Progenitor cell of endocrine pancreas (in vitro differentiated cells): Measurements from ENCODE around the gene DACT2. TPM values are rescaled to one million over a fixed set of nuclear protein-coding genes. Genes with fewer than 3 reads are reported as not detected.

Experiments
- DNase-seq: peaks from one replicate; pipeline ENCODE4 v3.0.0; 2021; ENCODE audit warnings: low spot score; ENCODE audit not compliant: unreplicated experiment
- H3K27ac Mint-ChIP-seq: 2 replicates; pipeline ENCODE4 v1.8.0; 2021; ENCODE audit warnings: mild to moderate bottlenecking, moderate library complexity, mixed read lengths
- H3K27me3 Mint-ChIP-seq: 2 replicates; pipeline ENCODE4 v1.8.0; 2021; ENCODE audit warnings: mixed read lengths
- H3K36me3 Mint-ChIP-seq: 2 replicates; pipeline ENCODE4 v1.8.0; 2022; ENCODE audit warnings: mixed read lengths; ENCODE audit not compliant: insufficient read depth
- H3K4me1 Mint-ChIP-seq: 2 replicates; pipeline ENCODE4 v1.8.0; 2021; ENCODE audit warnings: low read depth, mixed read lengths
- H3K4me3 Mint-ChIP-seq: 2 replicates; pipeline ENCODE4 v1.8.0; 2021; ENCODE audit warnings: low read depth, mild to moderate bottlenecking, moderate library complexity, mixed read lengths
- H3K9me3 Mint-ChIP-seq: 2 replicates; pipeline ENCODE4 v1.8.0; 2021; ENCODE audit warnings: low read depth, mixed read lengths
- total RNA-seq: library from RNA; stranded (reverse); gene quantifications from 2 replicates; pipeline ENCODE4 v1.2.1, GENCODE V29; 2021
- TF ChIP-seq, protein P1 (sequence below): fragments of 200-600 bp; sonication (generic); IDR thresholded peaks from one replicate; pipeline ENCODE4 v1.5.0; 2021; ENCODE audit warnings: antibody characterized with exemption, mild to moderate bottlenecking; ENCODE audit not compliant: unreplicated experiment

Gene DACT2
- total RNA-seq, 1 donor from 2014 or later: 33.2 TPM

DNA sequence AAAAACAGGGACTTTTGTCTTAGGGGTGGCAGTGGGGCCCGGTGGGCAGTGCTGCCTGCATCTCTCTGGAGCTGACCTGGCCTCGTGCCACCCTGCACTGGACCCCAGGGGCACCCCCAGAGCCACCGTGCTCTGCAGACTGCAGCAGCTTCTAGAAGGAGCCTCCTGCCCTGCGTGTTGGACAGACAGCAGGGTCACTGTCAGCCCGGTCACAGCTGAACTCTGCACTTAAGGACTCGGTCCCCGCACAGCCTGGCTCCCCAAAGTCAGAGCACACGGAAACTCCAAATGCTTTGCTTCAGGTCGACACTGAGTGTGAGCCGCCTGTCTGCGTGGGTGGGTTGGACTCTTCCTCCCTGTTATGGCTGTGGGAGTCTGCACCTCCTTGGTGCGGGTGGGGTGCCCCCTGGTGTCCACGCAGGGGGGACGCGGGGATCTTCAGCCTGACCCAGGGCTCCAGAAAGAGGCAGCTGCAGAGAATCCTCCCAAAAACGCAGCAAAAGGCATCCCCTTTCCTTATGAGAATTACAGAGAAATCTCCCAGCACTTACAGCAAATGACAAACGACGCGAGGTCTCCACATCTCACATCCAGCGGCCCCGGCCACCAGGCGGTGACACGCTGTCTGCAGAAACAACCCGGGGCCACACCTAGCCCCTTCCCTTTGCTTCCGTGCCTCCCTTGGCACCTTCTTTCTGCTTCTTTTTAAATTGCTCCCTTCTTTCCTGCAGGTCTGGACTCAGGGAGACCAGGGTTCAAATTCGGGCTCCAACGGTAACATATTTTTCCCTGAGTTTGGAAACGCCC, 36.3 kb upstream of the DACT2 start:
- Mint-ChIP-seq H3K4me3 (no peak overlapping the region), H3K36me3 (peaks cover 2% of the 10 kb centered on the region), H3K4me1 (peaks cover 2% of the 10 kb centered on the region), H3K27me3 (peaks cover 9% of the 10 kb centered on the region), H3K27ac (no peak overlapping the region), H3K9me3 (peaks cover 16% of the 10 kb centered on the region)
- DNase-seq: peak; percentile 53
- TF ChIP-seq, protein P1, sequence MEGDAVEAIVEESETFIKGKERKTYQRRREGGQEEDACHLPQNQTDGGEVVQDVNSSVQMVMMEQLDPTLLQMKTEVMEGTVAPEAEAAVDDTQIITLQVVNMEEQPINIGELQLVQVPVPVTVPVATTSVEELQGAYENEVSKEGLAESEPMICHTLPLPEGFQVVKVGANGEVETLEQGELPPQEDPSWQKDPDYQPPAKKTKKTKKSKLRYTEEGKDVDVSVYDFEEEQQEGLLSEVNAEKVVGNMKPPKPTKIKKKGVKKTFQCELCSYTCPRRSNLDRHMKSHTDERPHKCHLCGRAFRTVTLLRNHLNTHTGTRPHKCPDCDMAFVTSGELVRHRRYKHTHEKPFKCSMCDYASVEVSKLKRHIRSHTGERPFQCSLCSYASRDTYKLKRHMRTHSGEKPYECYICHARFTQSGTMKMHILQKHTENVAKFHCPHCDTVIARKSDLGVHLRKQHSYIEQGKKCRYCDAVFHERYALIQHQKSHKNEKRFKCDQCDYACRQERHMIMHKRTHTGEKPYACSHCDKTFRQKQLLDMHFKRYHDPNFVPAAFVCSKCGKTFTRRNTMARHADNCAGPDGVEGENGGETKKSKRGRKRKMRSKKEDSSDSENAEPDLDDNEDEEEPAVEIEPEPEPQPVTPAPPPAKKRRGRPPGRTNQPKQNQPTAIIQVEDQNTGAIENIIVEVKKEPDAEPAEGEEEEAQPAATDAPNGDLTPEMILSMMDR: peak; percentile 82

DNA sequence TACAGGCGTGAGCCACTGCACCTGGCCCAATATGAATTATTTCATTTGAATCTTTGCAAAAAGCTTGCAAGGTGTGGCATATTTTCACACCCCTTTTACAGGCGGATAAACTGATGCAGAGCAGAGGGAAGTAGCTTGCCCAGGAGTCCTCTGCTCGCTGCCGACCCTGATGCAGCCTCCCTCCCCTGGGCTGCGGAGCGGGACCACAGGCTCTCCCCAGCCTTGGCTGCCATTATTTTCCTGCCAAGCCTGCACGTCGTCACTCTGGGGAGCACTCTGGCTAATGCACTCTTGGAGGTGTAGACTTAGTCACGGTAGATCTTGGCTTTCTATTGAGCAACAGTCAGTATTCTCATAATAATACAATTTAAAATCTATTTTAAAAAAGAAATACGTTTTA, 34.8 kb upstream of the DACT2 start:
- H3K36me3 Mint-ChIP-seq: no peaks in the 10 kb centered on the region
- no peak overlapping the region for H3K4me3 Mint-ChIP-seq
- peaks cover 12% of the 10 kb centered on the region for H3K9me3 Mint-ChIP-seq
- H3K27me3 Mint-ChIP-seq: peaks cover 6% of the 10 kb centered on the region
- H3K4me1 Mint-ChIP-seq: peaks cover 2% of the 10 kb centered on the region
- DNase-seq: no peak
- TF ChIP-seq, protein P1: no peak
- H3K27ac Mint-ChIP-seq: no peak overlapping the region

DNA sequence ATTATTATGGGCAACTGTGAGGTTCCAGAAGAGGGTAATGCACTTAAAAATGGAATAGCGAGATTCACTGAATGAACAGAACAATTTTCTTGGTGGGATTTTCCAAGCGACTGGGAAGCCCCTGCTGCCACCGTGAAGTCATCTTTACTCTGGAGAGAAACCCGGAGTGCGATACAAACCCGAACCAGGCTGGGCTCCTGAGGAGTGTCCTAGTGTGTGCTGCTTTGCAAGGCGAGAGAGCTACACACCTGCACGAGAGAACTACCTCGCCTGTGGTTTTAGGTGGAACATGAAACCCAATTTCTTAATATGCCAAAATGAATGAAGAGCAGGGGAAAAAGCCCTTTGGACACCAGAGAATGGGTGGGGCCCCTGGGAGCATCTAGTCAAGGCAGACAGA, 33.5 kb upstream of the DACT2 start:
- DNase-seq: no peak
- Mint-ChIP-seq H3K36me3 (no peaks in the 10 kb centered on the region), H3K4me3 (no peak overlapping the region), H3K4me1 (peaks cover 2% of the 10 kb centered on the region), H3K27me3 (peaks cover 7% of the 10 kb centered on the region), H3K27ac (no peak overlapping the region), H3K9me3 (peaks cover 10% of the 10 kb centered on the region)
- TF ChIP-seq, protein P1: no peak

DNA sequence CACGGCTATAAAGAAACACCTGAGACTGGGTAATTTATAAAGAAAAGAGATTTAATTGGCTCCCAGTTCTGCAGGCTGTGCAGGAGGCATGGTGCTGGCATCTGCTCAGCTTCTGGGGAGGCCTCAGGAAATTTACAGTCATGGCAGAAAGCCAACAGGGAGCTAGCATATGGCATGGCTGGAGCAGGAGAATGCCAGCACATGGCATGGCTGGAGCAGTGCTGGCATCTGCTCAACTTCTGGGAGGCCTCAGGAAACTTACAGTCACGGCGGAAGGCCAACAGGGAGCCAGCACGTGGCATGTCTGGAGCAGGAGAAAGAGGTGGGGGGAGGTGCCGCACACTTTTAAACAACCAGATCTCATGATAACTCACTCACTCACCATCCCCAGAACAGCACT, 32.5 kb upstream of the DACT2 start:
- Mint-ChIP-seq H3K27ac (no peak overlapping the region), H3K9me3 (peaks cover 10% of the 10 kb centered on the region), H3K27me3 (peaks cover 8% of the 10 kb centered on the region), H3K4me1 (peaks cover 2% of the 10 kb centered on the region), H3K4me3 (no peak overlapping the region), H3K36me3 (no peaks in the 10 kb centered on the region)
- no peak for DNase-seq
- TF ChIP-seq, protein P1: no peak

DNA sequence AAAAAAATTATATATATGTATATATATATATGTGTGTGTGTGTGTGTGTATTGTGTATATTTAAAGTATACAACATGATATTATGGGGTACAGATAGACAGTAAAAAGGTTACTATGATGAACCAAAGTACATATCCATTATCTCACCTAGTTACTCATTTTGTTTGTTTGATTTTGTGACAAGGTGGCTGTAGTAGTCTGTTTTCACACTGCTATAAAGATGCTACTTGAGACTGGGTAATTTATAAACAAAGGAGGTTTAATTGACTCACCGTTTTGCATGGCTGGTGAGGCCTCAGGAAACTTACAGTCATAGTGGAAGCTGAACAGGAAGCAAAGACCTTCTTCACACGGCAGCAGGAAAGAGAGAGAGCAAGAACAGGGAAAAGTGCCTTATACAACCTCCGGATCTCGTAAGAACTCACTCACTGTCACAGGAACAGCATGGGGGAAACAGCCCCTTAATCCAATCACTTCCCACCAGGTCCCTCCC, 30.2 kb upstream of the DACT2 start:
- no peak for DNase-seq
- Mint-ChIP-seq H3K9me3 (peaks cover 10% of the 10 kb centered on the region), H3K36me3 (no peaks in the 10 kb centered on the region), H3K4me1 (peaks cover 5% of the 10 kb centered on the region), H3K27ac (no peak overlapping the region), H3K4me3 (no peak overlapping the region), H3K27me3 (peaks cover 7% of the 10 kb centered on the region)
- TF ChIP-seq, protein P1: no peak
